ENCODE data around the gene NUDT8. TPM values are rescaled to one million over a fixed set of nuclear protein-coding genes. Genes with fewer than 3 reads are reported as not detected.
A peak's percentile ranks its signal among the peaks of the same experiment; 100 is the strongest.

The NUDT8 gene
- total and polyA plus RNA-seq, 2 experiments from 2014 or later: 13.6 to 28.7 TPM

GRCh38 chr11:67585911-67586310 lies 43.8 kb downstream of the NUDT8 start:
- 87% methylated on average over 4 of the region's 4 CpGs for WGBS (ENCODE audit: low lambda C conversion rate, missing lambda C conversion rate)
- Histone ChIP-seq H3K27me3 (no peaks in the 10 kb centered on the region), H3K4me1 (ENCODE audit: insufficient read depth) (peaks cover 30% of the 10 kb centered on the region), H2AFZ (no peak overlapping the region), H3K79me2 (peaks cover 22% of the 10 kb centered on the region), H3K36me3 (replicated peaks; ENCODE audit: insufficient read depth, low read depth) (no peaks in the 10 kb centered on the region), H3K4me2 (peak overlapping the region; percentile 96), H4K20me1 (ENCODE audit: insufficient read depth, poor library complexity, severe bottlenecking) (peaks cover 20% of the 10 kb centered on the region), H3K9me2 (replicated peaks; ENCODE audit: insufficient read depth) (no peaks in the 10 kb centered on the region), H3K27ac (no peak overlapping the region), H3K9me3 (ENCODE audit: low read depth) (no peaks in the 10 kb centered on the region), H3K4me3 (no peak overlapping the region)
- no peak for DNase-seq (ENCODE audit: low spot score)
- TF ChIP-seq EZH2 (IDR thresholded peaks at IDR 0.05; ENCODE audit: borderline replicate concordance) (no peak), EZH2phosphoT487 (IDR thresholded peaks at IDR 0.05; ENCODE audit: low read depth, severe bottlenecking, unreplicated experiment) (no peak), CTCF (IDR thresholded peaks at IDR 0.05; ENCODE audit: poor library complexity) (no peak)

- no peaks in the 10 kb centered on the region for H3K9me2 ChIP-seq (replicated peaks; ENCODE audit: insufficient read depth)
- 81% methylated on average over 21 of the region's 21 CpGs for WGBS (ENCODE audit: low lambda C conversion rate, missing lambda C conversion rate)
- no peaks in the 10 kb centered on the region for H3K27me3 ChIP-seq
- H3K9me3 ChIP-seq (ENCODE audit: low read depth): no peaks in the 10 kb centered on the region
- peaks cover 20% of the 10 kb centered on the region for H4K20me1 ChIP-seq (ENCODE audit: insufficient read depth, poor library complexity, severe bottlenecking)
- H2AFZ ChIP-seq: no peak overlapping the region
- H3K4me2 ChIP-seq: peak overlapping the region; percentile 96
- H3K36me3 ChIP-seq (replicated peaks; ENCODE audit: insufficient read depth, low read depth): no peaks in the 10 kb centered on the region
- TF ChIP-seq EZH2phosphoT487 (IDR thresholded peaks at IDR 0.05; ENCODE audit: low read depth, severe bottlenecking, unreplicated experiment) (no peak), EZH2 (IDR thresholded peaks at IDR 0.05; ENCODE audit: borderline replicate concordance) (no peak), CTCF (IDR thresholded peaks at IDR 0.05; ENCODE audit: poor library complexity) (no peak)
- H3K4me3 ChIP-seq: peak overlapping the region; percentile 69
- H3K79me2 ChIP-seq: peaks cover 22% of the 10 kb centered on the region
- peaks cover 37% of the 10 kb centered on the region for H3K4me1 ChIP-seq (ENCODE audit: insufficient read depth)
- peak overlapping the region; percentile 93 for H3K27ac ChIP-seq
- peak; percentile 62 for DNase-seq (ENCODE audit: low spot score)
Observed at GRCh38 chr11:67584881-67585873, 44.6 kb downstream of the NUDT8 start.

GRCh38 chr11:67584205-67584880 lies 45.4 kb downstream of the NUDT8 start:
- Histone ChIP-seq H3K79me2 (peaks cover 22% of the 10 kb centered on the region), H4K20me1 (ENCODE audit: insufficient read depth, poor library complexity, severe bottlenecking) (peaks cover 20% of the 10 kb centered on the region), H3K4me2 (peak overlapping the region; percentile 96), H2AFZ (peak overlapping the region; percentile 43), H3K27me3 (no peaks in the 10 kb centered on the region), H3K4me3 (peak overlapping the region; percentile 69), H3K4me1 (ENCODE audit: insufficient read depth) (peaks cover 43% of the 10 kb centered on the region), H3K36me3 (replicated peaks; ENCODE audit: insufficient read depth, low read depth) (no peaks in the 10 kb centered on the region), H3K9me3 (ENCODE audit: low read depth) (no peaks in the 10 kb centered on the region), H3K27ac (peak overlapping the region; percentile 93), H3K9me2 (replicated peaks; ENCODE audit: insufficient read depth) (no peaks in the 10 kb centered on the region)
- TF ChIP-seq CTCF (IDR thresholded peaks at IDR 0.05; ENCODE audit: poor library complexity): no peak
- TF ChIP-seq EZH2 (IDR thresholded peaks at IDR 0.05; ENCODE audit: borderline replicate concordance): no peak
- no peak for TF ChIP-seq EZH2phosphoT487 (IDR thresholded peaks at IDR 0.05; ENCODE audit: low read depth, severe bottlenecking, unreplicated experiment)
- WGBS (ENCODE audit: low lambda C conversion rate, missing lambda C conversion rate): 18% methylated on average over 27 of the region's 33 CpGs
- DNase-seq (ENCODE audit: low spot score): peak; percentile 81

All from hepatocyte (in vitro differentiated cells).